Naive thymus-derived CD8-positive, alpha-beta T cell (primary cell): ENCODE measurements around the gene ARL1. TPM values are rescaled to one million over a fixed set of nuclear protein-coding genes. Genes with fewer than 3 reads are reported as not detected.
"Not testable (repeated sequence)": the region's sequence is repeated elsewhere in the genome, so short reads cannot be mapped to it uniquely, and the experiment has no call there.

Source experiments
- ATAC-seq, 2 donors: fragments of 150-1000 bp; cut with Tn5 transposase in 1 of 2; sonication (Bioruptor Pico), chemical (Tn5 transposase) in 1 of 2; 1 replicate in 1 of 2; 2 replicates in 1 of 2; pipeline ENCODE4 v1.10.0; 2021; ENCODE audit warnings: mild to moderate bottlenecking in 2 of 2, moderate library complexity in 2 of 2
- POLR2A ChIA-PET: fragments of 350-600 bp; sonication (Branson Sonifier 250); formaldehyde crosslinking; loops from one replicate; lab custom pipeline; 2021; ENCODE audit warnings: antibody characterized with exemption; lab: Charles Lee
- DNase-seq, 10 donors: peaks; one replicate each; pipeline versions ENCODE4 v3.0.0 to v3.0.0-alpha.2; 2020 to 2022
- H3K27ac Mint-ChIP-seq, 10 donors: one replicate each; pipeline ENCODE4 v1.8.0; 2020 to 2022; ENCODE audit warnings: mild to moderate bottlenecking in 10 of 10, mixed read lengths in 10 of 10, moderate library complexity in 4 of 10, inconsistent platforms in 1 of 10
- H3K27me3 Mint-ChIP-seq, 5 donors: one replicate each; pipeline ENCODE4 v1.8.0; 2021 to 2022; ENCODE audit warnings: mixed read lengths in 5 of 5
- H3K36me3 Mint-ChIP-seq, 3 donors: one replicate each; pipeline ENCODE4 v1.8.0; 2020 to 2022; ENCODE audit warnings: mixed read lengths in 3 of 3, mild to moderate bottlenecking in 2 of 3, inconsistent platforms in 1 of 3
- H3K4me1 Mint-ChIP-seq, 4 donors: one replicate each; pipeline ENCODE4 v1.8.0; 2021 to 2022; ENCODE audit warnings: mixed read lengths in 4 of 4
- H3K4me3 Mint-ChIP-seq, 10 donors: one replicate each; pipeline ENCODE4 v1.8.0; 2020 to 2022; ENCODE audit warnings: mild to moderate bottlenecking in 10 of 10, mixed read lengths in 10 of 10, moderate library complexity in 6 of 10, inconsistent platforms in 1 of 10
- H3K9me3 Mint-ChIP-seq, 9 donors: one replicate each; pipeline ENCODE4 v1.8.0; 2020 to 2022; ENCODE audit warnings: mixed read lengths in 9 of 9, mild to moderate bottlenecking in 3 of 9, inconsistent platforms in 1 of 9, moderate library complexity in 1 of 9
- polyA plus RNA-seq, 3 donors: library from polyadenylated mRNA; unstranded; fragments of 300-500 nt; fragmentation: Illumina TruSeq; gene quantifications; one replicate each; pipeline ENCODE4 v1.2.3, GENCODE V29; 2021
- total RNA-seq, 8 experiments: library from RNA in 2 of 8; stranded (reverse) in 2 of 8; gene quantifications; one replicate each; pipeline ENCODE4 v1.2.3 and lab custom pipeline; 2021 to 2026

ARL1 gene
- total and polyA plus RNA-seq, 5 experiments from 2014 or later = 20.7 to 48.7 (median 31.3) TPM

DNA sequence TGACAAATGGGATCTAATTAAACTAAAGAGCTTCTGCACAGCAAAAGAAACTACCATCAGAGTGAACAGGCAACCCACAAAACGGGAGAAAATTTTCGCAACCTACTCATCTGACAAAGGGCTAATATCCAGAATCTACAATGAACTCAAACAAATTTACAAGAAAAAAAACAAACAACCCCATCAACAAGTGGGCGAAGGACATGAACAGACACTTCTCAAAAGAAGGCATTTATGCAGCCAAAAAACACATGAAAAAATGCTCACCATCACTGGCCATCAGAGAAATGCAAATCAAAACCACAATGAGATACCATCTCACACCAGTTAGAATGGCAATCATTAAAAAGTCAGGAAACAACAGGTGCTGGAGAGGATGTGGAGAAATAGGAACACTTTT lies 16.4 kb downstream of the ARL1 start:
- H3K4me1 Mint-ChIP-seq = peaks cover 0 to 11% (median 7%) of the 10 kb centered on the region in 4 donors
- H3K27me3 Mint-ChIP-seq, DNase-seq, H3K27ac Mint-ChIP-seq, H3K9me3 Mint-ChIP-seq, H3K4me3 Mint-ChIP-seq, ATAC-seq, POLR2A ChIA-PET: not testable (repeated sequence)
- H3K36me3 Mint-ChIP-seq = peaks cover 35 to 62% (median 58%) of the 10 kb centered on the region in 3 donors

DNA sequence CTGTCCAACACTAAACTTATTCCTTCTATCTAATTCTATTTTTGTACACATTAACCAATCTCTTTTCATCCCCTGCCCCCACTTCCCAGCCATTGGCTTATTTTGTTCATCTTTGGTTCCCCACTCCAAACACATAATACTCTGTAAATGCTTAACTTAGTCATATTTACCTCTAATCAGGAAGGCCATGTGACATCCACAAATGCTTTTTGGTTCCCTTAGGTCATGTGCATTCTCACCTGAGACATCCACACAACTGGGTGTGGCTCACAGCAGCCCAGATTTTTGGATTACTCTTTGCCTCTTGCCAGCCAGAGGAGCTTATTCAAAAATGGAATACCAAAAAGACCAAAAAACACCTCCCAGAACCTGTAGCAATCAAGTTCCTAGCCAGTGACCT lies 28.4 kb downstream of the ARL1 start:
- no peaks in the 10 kb centered on the region for H3K27me3 Mint-ChIP-seq
- H3K4me1 Mint-ChIP-seq = no peaks in the 10 kb centered on the region
- POLR2A ChIA-PET = no interaction called here
- no peaks in the 10 kb centered on the region for H3K9me3 Mint-ChIP-seq
- H3K36me3 Mint-ChIP-seq = peaks cover 0 to 94% (median 38%) of the 10 kb centered on the region in 3 donors
- H3K27ac Mint-ChIP-seq = peak overlapping the region in 7 of 10 donors; percentile 1 to 75 (median 50)
- no peak for ATAC-seq
- DNase-seq = no peak
- no peak overlapping the region for H3K4me3 Mint-ChIP-seq

DNA sequence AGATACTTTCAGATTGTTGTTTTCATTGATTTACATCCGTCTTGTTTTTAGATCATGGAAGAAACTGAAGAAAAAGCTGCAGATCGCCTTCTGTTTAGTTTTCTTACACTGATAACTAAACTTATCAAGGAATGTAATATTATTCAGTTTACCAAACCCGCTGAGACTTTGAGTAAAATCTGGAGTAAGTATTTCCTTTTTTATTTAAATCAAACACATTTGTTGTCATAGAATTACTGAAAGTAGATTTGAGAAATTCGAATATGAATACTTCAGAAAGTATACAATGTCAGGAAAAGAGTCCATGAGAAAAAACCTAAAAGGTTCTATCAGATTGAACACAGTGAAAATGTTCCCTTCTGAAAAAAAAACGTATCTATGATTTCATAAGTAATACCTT lies 32.0 kb downstream of the ARL1 start:
- H3K4me3 Mint-ChIP-seq = no peak overlapping the region
- H3K27me3 Mint-ChIP-seq = no peaks in the 10 kb centered on the region
- peak overlapping the region in 4 of 10 donors; percentile 13 to 55 (median 28) for H3K27ac Mint-ChIP-seq
- peaks cover 0 to 4% (median 0%) of the 10 kb centered on the region in 4 donors for H3K4me1 Mint-ChIP-seq
- ATAC-seq = no peak
- POLR2A ChIA-PET = no interaction called here
- H3K9me3 Mint-ChIP-seq = no peaks in the 10 kb centered on the region
- DNase-seq = no peak
- H3K36me3 Mint-ChIP-seq = peaks cover 12 to 91% (median 38%) of the 10 kb centered on the region in 3 donors

DNA sequence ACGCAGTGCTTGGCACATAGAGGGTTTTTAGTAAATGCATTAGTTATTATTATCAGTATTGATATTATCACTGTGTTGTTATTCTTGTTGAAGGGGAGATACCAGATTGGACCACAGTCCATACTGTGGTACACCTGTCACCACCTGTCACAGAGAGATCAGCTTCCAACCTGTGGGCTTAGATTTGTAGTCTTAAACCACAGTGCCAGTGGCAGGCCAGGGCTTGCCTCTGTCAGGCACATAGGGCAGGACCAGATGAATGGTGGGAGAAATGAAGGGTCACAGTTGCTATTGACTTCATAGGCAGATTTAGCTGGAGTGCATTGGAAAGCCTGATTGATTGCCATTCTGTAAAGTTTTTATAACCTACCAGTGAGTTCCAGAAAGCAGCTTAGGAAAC lies 35.1 kb downstream of the ARL1 start:
- H3K27me3 Mint-ChIP-seq = no peaks in the 10 kb centered on the region
- no peak overlapping the region for H3K4me3 Mint-ChIP-seq
- ATAC-seq (no peak), DNase-seq (no peak)
- H3K36me3 Mint-ChIP-seq = peaks cover 12 to 90% (median 38%) of the 10 kb centered on the region in 3 donors
- POLR2A ChIA-PET = no interaction called here
- peak overlapping the region in 1 of 10 donors; percentile 72 for H3K27ac Mint-ChIP-seq
- H3K4me1 Mint-ChIP-seq = peaks cover 0 to 4% (median 0%) of the 10 kb centered on the region in 4 donors
- no peaks in the 10 kb centered on the region for H3K9me3 Mint-ChIP-seq

DNA sequence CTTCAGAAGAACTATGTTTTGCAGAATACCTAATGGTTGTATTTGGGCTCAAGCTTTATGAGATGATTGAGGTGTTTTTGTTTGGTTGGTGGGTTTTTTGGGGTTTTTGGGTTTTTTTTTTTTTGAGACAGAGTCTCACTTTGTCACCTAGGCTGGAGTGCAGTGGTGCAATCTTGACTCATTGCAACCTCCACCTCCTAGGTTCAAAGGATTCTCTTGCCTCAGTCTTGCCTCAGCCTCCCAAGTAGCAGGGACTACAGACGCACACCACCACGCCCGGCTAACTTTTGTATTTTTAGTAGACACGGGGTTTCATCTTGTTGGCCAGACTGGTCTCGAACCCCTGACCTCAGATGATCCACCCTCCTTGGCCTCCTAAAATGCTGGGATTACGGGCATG lies 39.6 kb downstream of the ARL1 start:
- no peak overlapping the region for H3K4me3 Mint-ChIP-seq
- no peak for ATAC-seq
- H3K36me3 Mint-ChIP-seq = peaks cover 12 to 89% (median 41%) of the 10 kb centered on the region in 3 donors

DNA sequence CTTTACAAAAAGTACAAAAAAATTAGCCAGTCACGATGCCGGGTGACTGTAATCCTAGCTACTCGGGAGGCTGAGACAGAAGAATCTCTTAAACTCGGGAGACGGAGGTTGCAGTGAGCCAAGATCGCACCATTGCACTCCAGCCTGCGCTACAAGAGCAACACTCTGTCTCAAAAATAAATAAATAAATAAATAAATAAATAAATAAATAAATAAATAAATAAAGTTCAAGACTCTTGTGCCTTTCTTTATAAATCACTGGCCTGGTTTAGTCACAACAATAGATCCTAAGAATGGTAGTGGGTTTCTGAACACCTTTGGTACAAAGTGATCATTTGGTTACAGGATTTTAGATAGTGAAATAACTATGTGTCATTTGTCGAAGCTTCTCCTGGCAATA lies 46.1 kb downstream of the ARL1 start:
- no peak for DNase-seq
- Mint-ChIP-seq H3K36me3 (peaks cover 5 to 89% (median 38%) of the 10 kb centered on the region in 3 donors), H3K4me1 (no peaks in the 10 kb centered on the region), H3K9me3 (no peaks in the 10 kb centered on the region), H3K4me3 (no peak overlapping the region), H3K27ac (no peak overlapping the region), H3K27me3 (no peaks in the 10 kb centered on the region)
- ATAC-seq = no peak
- POLR2A ChIA-PET = interaction anchor here (1.2 kb wide), 1 partner anchor 46 kb away, joined by 5 read pairs; the partner anchor contains the start of gene ARL1

More for the DNA sequence above, 39.6 kb downstream of the ARL1 start:
- no peaks in the 10 kb centered on the region for H3K9me3 Mint-ChIP-seq
- POLR2A ChIA-PET = no interaction called here
- no peak for DNase-seq
- peaks cover 0 to 4% (median 0%) of the 10 kb centered on the region in 4 donors for H3K4me1 Mint-ChIP-seq
- H3K27ac Mint-ChIP-seq = no peak overlapping the region
- no peaks in the 10 kb centered on the region for H3K27me3 Mint-ChIP-seq

DNA sequence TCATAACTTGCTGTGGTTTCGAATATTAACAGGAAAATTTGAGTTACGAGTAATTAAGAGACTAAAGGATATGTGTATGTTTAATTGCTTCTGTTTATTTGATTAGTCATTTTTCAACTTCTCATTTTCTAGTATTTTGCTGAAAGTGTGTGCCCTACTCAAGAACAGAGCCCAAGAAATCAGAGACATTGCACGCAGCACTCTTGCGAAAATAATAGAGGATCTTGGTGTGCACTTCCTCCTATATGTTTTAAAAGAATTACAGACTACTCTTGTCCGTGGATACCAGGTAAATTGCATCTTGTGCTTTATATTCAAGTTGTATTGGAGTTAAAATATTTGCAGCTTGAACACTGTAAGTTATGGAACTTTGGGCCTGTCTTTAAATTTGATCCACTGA lies 50.8 kb downstream of the ARL1 start:
- Mint-ChIP-seq H3K27ac (no peak overlapping the region), H3K36me3 (peaks cover 7 to 92% (median 25%) of the 10 kb centered on the region in 3 donors), H3K9me3 (no peaks in the 10 kb centered on the region), H3K4me1 (no peaks in the 10 kb centered on the region), H3K4me3 (no peak overlapping the region), H3K27me3 (no peaks in the 10 kb centered on the region)
- POLR2A ChIA-PET = no interaction called here
- no peak for ATAC-seq
- DNase-seq = no peak

DNA sequence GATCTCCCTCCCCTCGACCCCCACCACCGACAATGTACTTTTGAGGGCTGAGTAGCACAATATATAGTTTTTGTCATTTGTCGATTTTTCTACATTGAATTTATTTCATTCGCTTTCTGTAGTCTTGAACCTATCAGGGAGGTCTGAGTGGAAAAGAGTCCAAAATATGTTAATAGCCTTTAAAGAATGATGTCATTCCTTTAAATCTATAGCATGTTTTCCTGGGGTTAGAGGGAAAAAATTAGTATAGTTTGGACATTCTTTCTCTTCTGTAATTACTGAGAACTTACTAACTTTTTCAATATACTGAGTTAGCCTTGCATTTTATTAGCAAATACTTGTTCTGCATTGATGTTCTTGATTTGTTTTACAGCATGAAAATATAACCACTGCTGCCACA lies 55.9 kb downstream of the ARL1 start:
- DNase-seq (no peak), ATAC-seq (no peak)
- POLR2A ChIA-PET = no interaction called here
- Mint-ChIP-seq H3K9me3 (peaks cover 0 to 10% (median 4%) of the 10 kb centered on the region in 9 donors), H3K4me3 (no peak overlapping the region), H3K27ac (no peak overlapping the region), H3K36me3 (peaks cover 16 to 93% (median 53%) of the 10 kb centered on the region in 3 donors), H3K27me3 (no peaks in the 10 kb centered on the region), H3K4me1 (no peaks in the 10 kb centered on the region)

DNA sequence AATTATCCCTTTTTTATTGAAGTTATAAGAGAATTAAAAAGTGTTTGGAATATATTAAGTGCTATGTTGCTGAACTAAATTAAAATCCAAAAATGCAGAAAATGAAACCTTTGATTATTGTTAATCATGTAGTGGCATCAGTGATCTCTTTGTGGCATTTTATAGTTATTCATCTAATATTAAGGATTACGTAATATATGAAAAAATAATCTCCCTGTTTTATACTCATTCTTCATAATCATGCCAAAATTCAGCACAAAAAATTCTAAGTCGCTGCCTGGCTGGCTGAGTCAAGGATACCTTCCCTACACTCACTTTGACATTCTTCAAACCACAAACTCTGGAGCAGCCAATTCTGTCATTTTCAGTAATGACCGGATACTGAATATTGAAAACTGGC lies 63.7 kb downstream of the ARL1 start:
- DNase-seq = no peak
- peaks cover 0 to 4% (median 1%) of the 10 kb centered on the region in 9 donors for H3K9me3 Mint-ChIP-seq
- H3K36me3 Mint-ChIP-seq = peaks cover 30 to 89% (median 54%) of the 10 kb centered on the region in 3 donors
- ATAC-seq = no peak
- no peaks in the 10 kb centered on the region for H3K27me3 Mint-ChIP-seq
- no peak overlapping the region for H3K4me3 Mint-ChIP-seq
- POLR2A ChIA-PET = no interaction called here
- H3K4me1 Mint-ChIP-seq = no peaks in the 10 kb centered on the region
- H3K27ac Mint-ChIP-seq = no peak overlapping the region

Other genes starting within 250 kb of the ARL1 start
- gene SLC5A8, start 197.5 kb downstream of the ARL1 start, total RNA-seq = not detected
- not detected for gene SLC5A8, start 197.5 kb downstream of the ARL1 start, polyA plus RNA-seq
- 10 to 100 TPM; 16.6 to 17.2 TPM for gene UTP20, start 127.7 kb downstream of the ARL1 start, total RNA-seq
- 1 to 10 TPM; 5.0 to 6.3 (median 5.2) TPM for gene UTP20, start 127.7 kb downstream of the ARL1 start, polyA plus RNA-seq
- not detected for gene SPIC, start 67.6 kb upstream of the ARL1 start, total RNA-seq
- gene SPIC, start 67.6 kb upstream of the ARL1 start, polyA plus RNA-seq = not detected
- not detected for gene MYBPC1, start 187.2 kb upstream of the ARL1 start, total RNA-seq
- not detected for gene MYBPC1, start 187.2 kb upstream of the ARL1 start, polyA plus RNA-seq